Measurements from ENCODE around the gene ADAM17. TPM values are rescaled to one million over a fixed set of nuclear protein-coding genes. Genes with fewer than 3 reads are reported as not detected.

ADAM17 gene
- total RNA-seq, 2 donors from 2014 or later: 21.8 to 32.4 TPM

DNA sequence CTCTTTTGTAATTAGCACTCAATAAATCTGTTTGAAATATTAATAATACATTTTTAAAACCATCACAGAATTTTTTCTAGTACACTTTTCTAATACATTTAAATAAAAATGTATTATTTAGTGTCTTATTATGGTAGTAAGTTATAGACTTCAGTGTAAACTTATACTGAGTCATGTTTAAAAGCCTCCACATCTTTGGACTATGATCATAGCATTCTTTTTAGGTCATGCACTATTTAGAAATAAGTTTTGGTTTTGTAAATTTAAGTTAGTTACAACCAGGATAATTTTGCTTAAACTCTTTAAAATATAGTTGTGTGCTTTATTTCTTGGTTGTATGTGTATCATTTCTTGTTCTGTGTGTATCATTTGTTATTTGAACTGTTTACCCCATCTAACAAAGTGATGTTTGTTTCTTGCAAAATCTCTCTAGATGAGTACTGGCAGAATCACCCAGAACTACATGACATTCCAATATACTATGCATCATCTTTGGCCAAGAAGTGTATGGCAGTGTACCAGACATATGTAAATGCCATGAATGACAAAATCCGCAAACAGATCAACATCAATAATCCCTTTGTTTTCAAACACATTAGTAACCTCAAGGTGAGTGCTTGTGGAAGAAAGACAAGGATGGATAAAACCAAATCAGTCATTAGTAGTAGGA is 115.4 kb downstream of the ADAM17 start:
- H3K9me3 ChIP-seq: no peaks in the 10 kb centered on the region
- H3K36me3 ChIP-seq: peaks cover 30% of the 10 kb centered on the region
- H3K27ac ChIP-seq: no peak overlapping the region
- no peaks in the 10 kb centered on the region for H3K4me1 ChIP-seq (ENCODE audit: control insufficient read depth in 1 of 2, low read depth in 2 of 2)
- DNase-seq (ENCODE audit: low spot score): no peak
- ATAC-seq (ENCODE audit: insufficient number of reproducible peaks, low FRiP score, low read depth): no peak
- TF ChIP-seq, protein P1, sequence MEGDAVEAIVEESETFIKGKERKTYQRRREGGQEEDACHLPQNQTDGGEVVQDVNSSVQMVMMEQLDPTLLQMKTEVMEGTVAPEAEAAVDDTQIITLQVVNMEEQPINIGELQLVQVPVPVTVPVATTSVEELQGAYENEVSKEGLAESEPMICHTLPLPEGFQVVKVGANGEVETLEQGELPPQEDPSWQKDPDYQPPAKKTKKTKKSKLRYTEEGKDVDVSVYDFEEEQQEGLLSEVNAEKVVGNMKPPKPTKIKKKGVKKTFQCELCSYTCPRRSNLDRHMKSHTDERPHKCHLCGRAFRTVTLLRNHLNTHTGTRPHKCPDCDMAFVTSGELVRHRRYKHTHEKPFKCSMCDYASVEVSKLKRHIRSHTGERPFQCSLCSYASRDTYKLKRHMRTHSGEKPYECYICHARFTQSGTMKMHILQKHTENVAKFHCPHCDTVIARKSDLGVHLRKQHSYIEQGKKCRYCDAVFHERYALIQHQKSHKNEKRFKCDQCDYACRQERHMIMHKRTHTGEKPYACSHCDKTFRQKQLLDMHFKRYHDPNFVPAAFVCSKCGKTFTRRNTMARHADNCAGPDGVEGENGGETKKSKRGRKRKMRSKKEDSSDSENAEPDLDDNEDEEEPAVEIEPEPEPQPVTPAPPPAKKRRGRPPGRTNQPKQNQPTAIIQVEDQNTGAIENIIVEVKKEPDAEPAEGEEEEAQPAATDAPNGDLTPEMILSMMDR (IDR thresholded peaks at IDR 0.05): no peak
- H3K4me3 ChIP-seq: no peak overlapping the region
- no peaks in the 10 kb centered on the region for H3K27me3 ChIP-seq (replicated peaks; ENCODE audit: insufficient read depth)

DNA sequence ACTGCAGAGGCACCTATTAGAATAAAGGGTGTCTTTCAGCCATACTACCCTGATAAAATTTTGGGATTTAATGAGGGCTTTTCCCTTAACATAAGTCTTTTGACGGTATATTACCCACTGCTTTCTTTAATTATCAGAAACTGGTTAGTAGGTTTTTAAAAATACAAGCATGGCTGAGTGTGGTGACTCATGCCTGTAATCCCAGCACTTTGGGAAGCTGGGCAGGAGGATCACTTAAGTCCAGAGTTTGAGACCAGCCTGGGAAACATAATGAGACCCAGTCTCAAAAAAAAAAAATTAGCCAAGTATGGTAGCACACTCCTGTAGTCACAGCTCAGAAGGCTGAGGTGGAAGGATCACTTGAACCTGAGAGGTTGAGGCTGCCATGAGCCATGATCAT is 116.1 kb downstream of the ADAM17 start:
- ATAC-seq (ENCODE audit: insufficient number of reproducible peaks, low FRiP score, low read depth): no peak
- H3K27ac ChIP-seq: no peak overlapping the region
- no peaks in the 10 kb centered on the region for H3K9me3 ChIP-seq
- TF ChIP-seq, protein P1 (IDR thresholded peaks at IDR 0.05): no peak
- H3K27me3 ChIP-seq (replicated peaks; ENCODE audit: insufficient read depth): no peaks in the 10 kb centered on the region
- peaks cover 24% of the 10 kb centered on the region for H3K36me3 ChIP-seq
- H3K4me3 ChIP-seq: no peak overlapping the region
- DNase-seq (ENCODE audit: low spot score): no peak
- no peaks in the 10 kb centered on the region for H3K4me1 ChIP-seq (ENCODE audit: control insufficient read depth in 1 of 2, low read depth in 2 of 2)

Other genes starting within 250 kb of the ADAM17 start
- gene ITGB1BP1, start 132.3 kb downstream of the ADAM17 start, total RNA-seq: 10 to 100 TPM; 38.7 to 64.4 TPM
- 10 to 100 TPM; 13.1 to 18.9 TPM for gene CPSF3, start 132.2 kb downstream of the ADAM17 start, total RNA-seq
- 10 to 100 TPM; 48.1 to 53.6 TPM for gene IAH1, start 81.3 kb downstream of the ADAM17 start, total RNA-seq
- 100 to 1,000 TPM; 158 to 183 TPM for gene YWHAQ, start 75.2 kb upstream of the ADAM17 start, total RNA-seq

All from thoracic aorta (tissue), 2 donors.